ENCODE results near the gene RGS1. TPM values are rescaled to one million over a fixed set of nuclear protein-coding genes. Genes with fewer than 3 reads are reported as not detected.

Gene RGS1, protein sequence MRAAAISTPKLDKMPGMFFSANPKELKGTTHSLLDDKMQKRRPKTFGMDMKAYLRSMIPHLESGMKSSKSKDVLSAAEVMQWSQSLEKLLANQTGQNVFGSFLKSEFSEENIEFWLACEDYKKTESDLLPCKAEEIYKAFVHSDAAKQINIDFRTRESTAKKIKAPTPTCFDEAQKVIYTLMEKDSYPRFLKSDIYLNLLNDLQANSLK
- not detected for total RNA-seq (2021; ENCODE audit: unreplicated experiment)
- not detected for polyA plus RNA-seq (2012; ENCODE audit: insufficient read length)
- percentile 50 among the genes with signal in this experiment for Bru-seq, nascent RNA
- percentile 36 among the genes with signal in this experiment for BruChase-seq, experiment 1, labeled RNA remaining after a 2-hour chase
- BruChase-seq, experiment 2, labeled RNA remaining after a 6-hour chase, result percentile 63 among the genes with signal in this experiment
- long read RNA-seq, result 0 reads

GRCh38 chr1:192575499-192576189 lies at the start of gene RGS1:
RGS1 (plus strand) TSS chr1:192575773; CDS start chr1:192575793, 20 bp downstream.
- ATAC-seq, result no peak
- ChIA-PET CTCF (no interaction called here), POLR2A (no interaction called here)
- Histone ChIP-seq H3K36me3 (ENCODE audit: control insufficient read depth, insufficient read depth, low read length) (no peaks in the 10 kb centered on the region), H3K27me3 (ENCODE audit: control insufficient read depth, insufficient read depth, low read length) (no peaks in the 10 kb centered on the region), H3K9me3 (ENCODE audit: control insufficient read depth, insufficient read depth, low read depth, low read length) (no peaks in the 10 kb centered on the region), H3K4me1 (ENCODE audit: control insufficient read depth, insufficient read depth, low read length) (no peaks in the 10 kb centered on the region), H3K4me3 (ENCODE audit: low read depth in 2 of 2, low read length in 2 of 2) (no peak within 1 kb of the TSS), H3K27ac (ENCODE audit: low read length) (no peak within 1 kb of the TSS)
- intact Hi-C loops (cut with micrococcal nuclease; ENCODE audit: unreplicated experiment) (no loop called here), in situ Hi-C loops (cut with HindIII; ENCODE audit: low pct_unique_long_range_greater_than_20kb, low sequenced_read_pairs) (no loop called here)
- DNase-seq (ENCODE audit: low read depth, low spot score), result no peak
- BruUV-seq (replicated peaks), result no TSS peak
- TF ChIP-seq CTCF (IDR thresholded peaks at IDR 0.05) (no peak), SIN3A (IDR thresholded peaks at IDR 0.05; ENCODE audit: borderline replicate concordance, insufficient read depth, low read depth, low read length) (no peak), POLR2AphosphoS5 (IDR thresholded peaks at IDR 0.05; ENCODE audit: low read depth, low read length) (no peak), TCF7L2 (IDR thresholded peaks at IDR 0.05; ENCODE audit: low read depth, low read length) (no peak)
- TF ChIP-seq, protein P1, sequence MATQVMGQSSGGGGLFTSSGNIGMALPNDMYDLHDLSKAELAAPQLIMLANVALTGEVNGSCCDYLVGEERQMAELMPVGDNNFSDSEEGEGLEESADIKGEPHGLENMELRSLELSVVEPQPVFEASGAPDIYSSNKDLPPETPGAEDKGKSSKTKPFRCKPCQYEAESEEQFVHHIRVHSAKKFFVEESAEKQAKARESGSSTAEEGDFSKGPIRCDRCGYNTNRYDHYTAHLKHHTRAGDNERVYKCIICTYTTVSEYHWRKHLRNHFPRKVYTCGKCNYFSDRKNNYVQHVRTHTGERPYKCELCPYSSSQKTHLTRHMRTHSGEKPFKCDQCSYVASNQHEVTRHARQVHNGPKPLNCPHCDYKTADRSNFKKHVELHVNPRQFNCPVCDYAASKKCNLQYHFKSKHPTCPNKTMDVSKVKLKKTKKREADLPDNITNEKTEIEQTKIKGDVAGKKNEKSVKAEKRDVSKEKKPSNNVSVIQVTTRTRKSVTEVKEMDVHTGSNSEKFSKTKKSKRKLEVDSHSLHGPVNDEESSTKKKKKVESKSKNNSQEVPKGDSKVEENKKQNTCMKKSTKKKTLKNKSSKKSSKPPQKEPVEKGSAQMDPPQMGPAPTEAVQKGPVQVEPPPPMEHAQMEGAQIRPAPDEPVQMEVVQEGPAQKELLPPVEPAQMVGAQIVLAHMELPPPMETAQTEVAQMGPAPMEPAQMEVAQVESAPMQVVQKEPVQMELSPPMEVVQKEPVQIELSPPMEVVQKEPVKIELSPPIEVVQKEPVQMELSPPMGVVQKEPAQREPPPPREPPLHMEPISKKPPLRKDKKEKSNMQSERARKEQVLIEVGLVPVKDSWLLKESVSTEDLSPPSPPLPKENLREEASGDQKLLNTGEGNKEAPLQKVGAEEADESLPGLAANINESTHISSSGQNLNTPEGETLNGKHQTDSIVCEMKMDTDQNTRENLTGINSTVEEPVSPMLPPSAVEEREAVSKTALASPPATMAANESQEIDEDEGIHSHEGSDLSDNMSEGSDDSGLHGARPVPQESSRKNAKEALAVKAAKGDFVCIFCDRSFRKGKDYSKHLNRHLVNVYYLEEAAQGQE (IDR thresholded peaks at IDR 0.05; ENCODE audit: insufficient read depth in 1 of 2, low read depth in 2 of 2, low read length in 1 of 2), result no peak

DNA sequence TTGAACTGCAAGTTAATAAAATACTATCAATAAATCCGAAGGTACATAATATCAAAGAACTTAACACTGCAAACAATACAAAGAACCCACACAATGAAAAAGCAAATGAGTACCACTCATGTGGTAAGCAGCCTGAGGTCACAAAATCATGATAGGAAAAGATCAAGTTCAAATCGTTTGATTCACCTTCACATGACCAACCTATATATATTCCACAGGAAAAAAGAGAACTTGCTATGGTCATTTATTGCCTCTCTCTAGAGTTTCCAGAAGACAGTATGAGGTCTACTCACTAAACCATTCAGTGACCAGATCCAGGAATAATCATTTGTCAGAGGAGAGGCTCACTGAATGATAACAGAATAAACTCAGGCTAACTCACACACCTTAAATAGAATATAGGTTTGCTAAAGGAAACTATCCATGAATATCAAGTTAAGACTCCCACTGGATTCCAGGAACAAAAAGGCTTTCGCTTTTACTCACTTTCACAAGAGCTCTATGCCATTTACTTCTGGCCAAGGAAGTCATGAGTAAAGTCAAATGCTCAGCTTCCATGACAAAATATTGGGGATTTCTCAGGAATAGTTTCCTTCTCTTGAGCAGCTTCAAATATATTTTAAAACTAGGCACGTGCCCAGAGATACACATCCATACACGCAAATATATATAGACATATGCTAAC lies 48.3 kb upstream of the RGS1 start:
- no TSS peak for BruUV-seq (replicated peaks)
- TF ChIP-seq CTCF (IDR thresholded peaks at IDR 0.05) (no peak), POLR2AphosphoS5 (IDR thresholded peaks at IDR 0.05; ENCODE audit: low read depth, low read length) (no peak), TCF7L2 (IDR thresholded peaks at IDR 0.05; ENCODE audit: low read depth, low read length) (no peak), SIN3A (IDR thresholded peaks at IDR 0.05; ENCODE audit: borderline replicate concordance, insufficient read depth, low read depth, low read length) (no peak)
- TF ChIP-seq, protein P1 (IDR thresholded peaks at IDR 0.05; ENCODE audit: insufficient read depth in 1 of 2, low read depth in 2 of 2, low read length in 1 of 2), result no peak
- no peaks in the 10 kb centered on the region for H3K27me3 ChIP-seq (ENCODE audit: control insufficient read depth, insufficient read depth, low read length)
- ChIA-PET POLR2A (no interaction called here), CTCF (no interaction called here)
- H3K36me3 ChIP-seq (ENCODE audit: control insufficient read depth, insufficient read depth, low read length), result no peaks in the 10 kb centered on the region
- H3K4me1 ChIP-seq (ENCODE audit: control insufficient read depth, insufficient read depth, low read length), result no peaks in the 10 kb centered on the region
- in situ Hi-C loops (cut with HindIII; ENCODE audit: low pct_unique_long_range_greater_than_20kb, low sequenced_read_pairs), result no loop called here
- ATAC-seq (no peak), DNase-seq (ENCODE audit: low read depth, low spot score) (no peak)
- intact Hi-C loops (cut with micrococcal nuclease; ENCODE audit: unreplicated experiment), result no loop called here
- no peaks in the 10 kb centered on the region for H3K9me3 ChIP-seq (ENCODE audit: control insufficient read depth, insufficient read depth, low read depth, low read length)
- H3K27ac ChIP-seq (ENCODE audit: low read length), result no peak overlapping the region
- H3K4me3 ChIP-seq (ENCODE audit: low read depth in 2 of 2, low read length in 2 of 2), result no peak overlapping the region

Measured in Panc1 (cell line).